SK-N-SH (cell line): ENCODE results near the gene CXCL16.

ENCODE experiments used
- CTCF ChIP-seq: fragments of 200-600 bp; sonication (generic); IDR thresholded peaks from 2 replicates; pipeline ENCODE4 v1.6.1; 2017; ENCODE audit warnings: antibody characterized with exemption, mild to moderate bottlenecking, moderate library complexity
- MAX ChIP-seq: IDR thresholded peaks from 2 replicates; pipeline ENCODE4 v1.4.0; 2012; ENCODE audit warnings: low read depth
- POLR2AphosphoS5 ChIP-seq: IDR thresholded peaks from 2 replicates; pipeline ENCODE4 v1.6.1; 2012; ENCODE audit warnings: low read depth, low read length
- RXRA ChIP-seq: IDR thresholded peaks from 2 replicates; pipeline ENCODE4 v1.4.0; 2012; ENCODE audit warnings: low read depth, mild to moderate bottlenecking, borderline replicate concordance
- TAF1 ChIP-seq: IDR thresholded peaks from 2 replicates; pipeline ENCODE4 v1.6.1; 2012; ENCODE audit warnings: low read depth, mild to moderate bottlenecking, low read length, moderate library complexity, borderline replicate concordance

- TF ChIP-seq POLR2AphosphoS5 = no peak
- no peak for TF ChIP-seq CTCF
- TF ChIP-seq TAF1 = no peak
- no peak for TF ChIP-seq MAX
- no peak for TF ChIP-seq RXRA
Observed at GRCh38 chr17:4734857-4735475, 4.8 kb downstream of the CXCL16 start.
